SK-MEL-5 (cell line): ENCODE measurements around the gene FANCI. TPM values are rescaled to one million over a fixed set of nuclear protein-coding genes. Genes with fewer than 3 reads are reported as not detected.

Source experiments
- DNase-seq: peaks from one replicate; pipeline ENCODE4 v3.0.0-alpha.2; 2016; ENCODE audit warnings: low read depth, low spot score
- in situ Hi-C: cut with HindIII; loops from 2 replicates; pipeline ENCODE4 v1.10.0; 2016; ENCODE audit warnings: low sequenced_read_pairs, high pct_unique_total_duplicates, low pct_unique_long_range_greater_than_20kb
- small RNA-seq, 2 experiments: library from RNA; depleted of rRNA; stranded (forward); fragments of <200 nt; gene quantifications; one replicate each; pipeline ENCODE3, GENCODE V24; 2014
- total RNA-seq: library from RNA; depleted of rRNA; stranded (reverse); fragments of >200 nt; shearing (Covaris generic); gene quantifications from 2 replicates; pipeline ENCODE4 v1.2.3, GENCODE V29; 2014; rRNA removed

The FANCI gene
- total RNA-seq, 1 experiment from 2014 or later, result 64.5 TPM

GRCh38 chr15:89363770-89364169 is 120.0 kb downstream of the FANCI start:
- in situ Hi-C loops, result no loop called here
- no peak for DNase-seq

- no peak for DNase-seq
- in situ Hi-C loops, result no loop called here
Observed at GRCh38 chr15:89364341-89364740, 120.6 kb downstream of the FANCI start.

- no peak for DNase-seq
- in situ Hi-C loops, result no loop called here
Observed at GRCh38 chr15:89364741-89365450, 121.1 kb downstream of the FANCI start.

- no peak for DNase-seq
- in situ Hi-C loops, result no loop called here
Observed at GRCh38 chr15:89365462-89366065, 121.8 kb downstream of the FANCI start.

Small RNA genes within 50 kb of the gene (small RNA-seq; reads per million reads assigned to genes)
- 0 reads per million in 2 experiments for gene MIR6766

Other genes with a start within 250 kb of the FANCI start
- gene ABHD2, start 155.5 kb upstream of the FANCI start, total RNA-seq, result 42.8 and 46.7 TPM in 2 replicates
- 33.8 and 37.2 TPM in 2 replicates for gene RLBP1, start 22.4 kb upstream of the FANCI start, total RNA-seq
- 35.7 and 42.2 TPM in 2 replicates for gene POLG, start 90.8 kb downstream of the FANCI start, total RNA-seq